Endometrial microvascular endothelial cells (primary cell): Measurements from ENCODE around the gene ANKFN1. TPM values are rescaled to one million over a fixed set of nuclear protein-coding genes. Genes with fewer than 3 reads are reported as not detected.
"Not testable (repeated sequence)": the region's sequence is repeated elsewhere in the genome, so short reads cannot be mapped to it uniquely, and the experiment has no call there.

Source experiments
- in situ Hi-C: cut with HindIII; loops from 2 replicates; pipeline ENCODE4 v1.10.0; 2017; ENCODE audit warnings: low sequenced_read_pairs, low pct_unique_long_range_greater_than_20kb; ENCODE audit errors: inconsistent ontology term
- total RNA-seq: library from RNA; depleted of rRNA; stranded (reverse); fragments of >200 nt; gene quantifications from one replicate; pipeline ENCODE4 v1.2.3, GENCODE V29; 2015; ENCODE audit errors: inconsistent ontology term

ANKFN1 gene
- total RNA-seq, 1 donor from 2014 or later = not detected

- in situ Hi-C loops = no loop called here
Measured at GRCh38 chr17:56392321-56392720, 239.0 kb downstream of the ANKFN1 start.

DNA sequence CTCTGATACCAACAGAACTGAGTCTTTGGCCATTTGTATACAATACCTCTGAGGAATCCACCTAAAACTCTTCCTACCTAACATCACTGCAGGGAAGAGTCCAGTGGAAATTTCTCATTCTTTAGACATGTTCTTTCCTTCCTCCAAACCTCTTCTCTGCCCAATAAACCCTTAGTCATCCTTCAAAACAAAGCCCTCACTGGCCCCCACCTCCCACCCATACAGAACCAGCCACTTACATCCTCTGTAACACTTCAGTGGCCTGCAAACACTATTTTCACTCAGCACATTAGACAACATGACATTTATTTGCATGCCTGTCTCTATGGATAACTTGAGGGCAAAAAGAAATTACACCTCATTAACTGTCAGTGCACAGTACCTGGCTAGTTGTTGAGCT is 239.9 kb downstream of the ANKFN1 start:
- in situ Hi-C loops = no loop called here

GRCh38 chr17:56395787-56396186 is 242.5 kb downstream of the ANKFN1 start:
- in situ Hi-C loops = no loop called here

GRCh38 chr17:56407086-56407485 is 253.8 kb downstream of the ANKFN1 start:
- in situ Hi-C loops = no loop called here

- in situ Hi-C loops = not testable (repeated sequence)
Measured at GRCh38 chr17:56412356-56412755, 259.1 kb downstream of the ANKFN1 start.

- in situ Hi-C loops = no loop called here
Measured at GRCh38 chr17:56416682-56417351, 263.5 kb downstream of the ANKFN1 start.

- in situ Hi-C loops = no loop called here
Measured at GRCh38 chr17:56424005-56424404, 270.7 kb downstream of the ANKFN1 start.

GRCh38 chr17:56424543-56425044 is 271.3 kb downstream of the ANKFN1 start:
- in situ Hi-C loops = no loop called here

DNA sequence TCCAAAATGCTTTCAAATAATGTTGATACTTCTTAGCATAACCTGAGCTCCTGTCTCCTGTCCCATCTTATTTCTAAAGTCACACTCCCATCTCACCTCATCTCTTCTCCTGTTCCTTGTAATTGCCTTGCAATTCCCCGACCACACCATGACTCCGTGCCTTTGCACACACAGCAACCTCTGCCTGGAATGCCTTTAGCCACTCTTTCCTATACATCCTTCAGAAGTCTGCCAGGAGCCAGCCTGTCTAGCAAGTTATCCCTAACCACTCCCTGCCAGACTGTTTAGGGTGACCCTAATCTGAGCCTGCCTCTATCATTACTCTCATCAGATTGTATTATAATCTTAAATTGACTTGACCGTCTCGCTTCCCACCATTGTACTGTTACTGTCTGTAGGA is 272.2 kb downstream of the ANKFN1 start:
- in situ Hi-C loops = no loop called here

DNA sequence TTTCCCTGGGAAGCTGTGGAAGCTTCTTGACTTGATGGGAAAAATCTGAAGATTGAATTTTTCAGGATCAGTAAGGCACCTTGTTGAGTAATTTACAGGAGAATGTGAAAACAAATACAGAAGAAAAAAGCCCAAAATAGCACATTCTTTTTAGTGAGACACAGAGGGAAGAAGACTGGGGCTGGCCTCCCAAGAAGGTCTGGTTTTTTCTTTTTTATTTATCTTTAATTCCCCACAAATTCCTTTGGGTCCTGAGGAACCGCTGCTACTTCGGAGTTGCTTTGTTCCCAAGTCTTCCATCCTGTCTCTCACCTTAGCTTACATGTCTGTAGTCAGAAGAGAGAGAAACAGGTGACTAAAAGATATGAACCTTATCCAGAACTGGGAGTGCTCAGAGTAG is 273.6 kb downstream of the ANKFN1 start:
- in situ Hi-C loops = no loop called here

- in situ Hi-C loops = no loop called here
Measured at GRCh38 chr17:56431736-56432135, 278.5 kb downstream of the ANKFN1 start.

- in situ Hi-C loops = no loop called here
Measured at GRCh38 chr17:56432443-56432842, 279.2 kb downstream of the ANKFN1 start.

DNA sequence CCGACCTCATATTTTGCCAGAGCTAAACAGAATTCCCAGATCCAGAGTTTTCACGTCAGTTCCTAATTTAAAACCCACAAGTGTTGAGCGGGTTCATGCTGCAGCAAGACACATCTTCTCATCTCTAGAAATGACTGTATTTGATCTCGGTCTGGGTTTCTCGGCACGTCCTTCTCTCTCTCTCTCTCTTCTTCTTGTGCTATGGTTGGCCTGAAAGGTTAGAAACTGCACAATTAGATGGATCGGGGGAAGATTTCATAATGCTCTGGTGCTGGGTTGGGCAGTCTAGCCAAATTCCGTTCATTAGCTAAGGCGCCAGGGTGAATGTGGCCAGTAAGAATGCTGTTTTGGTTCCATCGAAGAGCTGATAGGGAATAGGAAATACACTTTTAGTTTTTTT is 281.3 kb downstream of the ANKFN1 start:
- in situ Hi-C loops = no loop called here

DNA sequence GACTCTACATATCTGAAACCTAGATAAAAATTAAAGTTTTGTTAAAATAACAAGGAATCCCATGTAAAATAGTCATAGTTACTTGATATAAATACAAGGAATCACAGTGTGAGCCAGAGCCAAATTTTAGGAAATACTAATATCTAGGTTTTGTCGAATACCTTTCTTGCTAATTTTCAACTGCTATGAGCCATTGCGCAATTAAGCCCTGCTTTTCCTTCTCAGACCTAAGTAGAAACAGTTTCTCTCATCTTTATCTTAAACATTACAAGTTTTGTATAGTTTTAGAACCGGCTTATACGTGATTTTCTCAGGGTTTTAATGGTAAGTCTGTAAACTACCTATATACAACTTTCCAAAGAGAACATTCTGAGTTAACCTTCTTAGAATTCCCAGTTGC is 282.9 kb downstream of the ANKFN1 start:
- in situ Hi-C loops = no loop called here

GRCh38 chr17:56440419-56440818 is 287.1 kb downstream of the ANKFN1 start:
- in situ Hi-C loops = no loop called here

GRCh38 chr17:56441308-56441707 is 288.0 kb downstream of the ANKFN1 start:
- in situ Hi-C loops = no loop called here

GRCh38 chr17:56445692-56446411 is 292.6 kb downstream of the ANKFN1 start:
- in situ Hi-C loops = no loop called here

GRCh38 chr17:56447171-56447570 is 293.9 kb downstream of the ANKFN1 start:
- in situ Hi-C loops = no loop called here

GRCh38 chr17:56448371-56448770 is 295.1 kb downstream of the ANKFN1 start:
- in situ Hi-C loops = no loop called here

DNA sequence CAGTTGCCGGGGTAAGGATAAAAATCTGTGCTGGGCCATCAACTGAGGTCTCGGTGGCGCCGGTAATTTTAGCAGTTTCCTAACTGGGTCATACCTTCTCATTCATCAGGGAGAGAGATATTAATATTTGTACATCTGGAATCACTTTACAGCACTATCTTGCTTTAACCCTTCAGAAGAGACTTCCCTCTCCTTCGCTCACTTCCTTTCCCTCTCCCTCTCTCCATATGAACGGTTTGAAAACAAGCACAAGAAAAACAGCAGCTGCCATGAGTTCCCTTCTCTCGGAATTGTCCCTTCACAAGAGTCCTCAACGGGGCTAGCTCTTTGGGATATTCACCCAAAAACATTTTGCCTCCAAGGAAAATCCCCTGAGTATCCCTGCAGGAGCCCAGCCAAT is 295.9 kb downstream of the ANKFN1 start:
- in situ Hi-C loops = no loop called here
